HG03460 (cell line): ENCODE results near the gene EGLN1.
"Not testable (repeated sequence)": the region's sequence is repeated elsewhere in the genome, so short reads cannot be mapped to it uniquely, and the experiment has no call there.

Experiments used
- ATAC-seq: cut with Tn5 transposase; IDR thresholded peaks from one replicate; pipeline ENCODE4 v1.9.1; 2021; ENCODE audit not compliant: unreplicated experiment

Gene EGLN1

GRCh38 chr1:231421971-231422797, at the start of gene EGLN1:
EGLN1 (minus strand) TSS chr1:231422287; CDS start chr1:231421888, 399 bp downstream.
- ATAC-seq, result peak; percentile 77

DNA sequence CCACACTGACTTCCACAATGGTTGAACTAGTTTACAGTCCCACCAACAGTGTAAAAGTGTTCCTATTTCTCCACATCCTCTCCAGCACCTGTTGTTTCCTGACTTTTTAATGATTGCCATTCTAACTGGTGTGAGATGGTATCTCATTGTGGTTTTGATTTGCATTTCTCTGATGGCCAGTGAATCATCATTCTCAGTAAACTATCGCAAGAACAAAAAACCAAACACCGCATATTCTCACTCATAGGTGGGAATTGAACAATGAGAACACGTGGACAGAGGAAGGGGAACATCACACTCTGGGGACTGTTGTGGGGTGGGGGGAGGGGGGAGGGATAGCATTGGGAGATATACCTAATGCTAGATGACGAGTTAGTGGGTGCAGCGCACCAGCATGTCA, 49.4 kb upstream of the EGLN1 start:
- ATAC-seq, result not testable (repeated sequence)

- ATAC-seq, result not testable (repeated sequence)
Observed at GRCh38 chr1:231471027-231471426, 48.9 kb upstream of the EGLN1 start.

- no peak for ATAC-seq
Observed at GRCh38 chr1:231467986-231468385, 45.9 kb upstream of the EGLN1 start.

DNA sequence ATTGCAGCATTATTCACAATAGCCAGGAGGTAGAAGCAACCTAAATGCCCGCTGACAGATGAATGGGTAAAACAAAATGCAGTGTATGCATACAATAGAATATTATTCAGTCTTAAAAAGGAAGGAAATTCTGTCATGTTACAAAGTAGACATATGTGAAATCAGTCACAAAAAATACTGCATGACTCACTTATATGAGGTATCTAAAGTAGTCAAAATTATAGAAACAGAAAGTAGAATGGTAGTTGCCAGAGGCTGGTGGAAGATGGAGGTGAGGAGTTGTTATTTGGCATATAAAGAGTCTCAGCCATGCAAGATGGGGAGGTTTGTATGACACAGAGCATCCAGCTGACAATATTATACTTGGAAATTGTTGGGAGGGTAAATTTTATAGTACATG, 43.0 kb upstream of the EGLN1 start:
- ATAC-seq, result no peak

DNA sequence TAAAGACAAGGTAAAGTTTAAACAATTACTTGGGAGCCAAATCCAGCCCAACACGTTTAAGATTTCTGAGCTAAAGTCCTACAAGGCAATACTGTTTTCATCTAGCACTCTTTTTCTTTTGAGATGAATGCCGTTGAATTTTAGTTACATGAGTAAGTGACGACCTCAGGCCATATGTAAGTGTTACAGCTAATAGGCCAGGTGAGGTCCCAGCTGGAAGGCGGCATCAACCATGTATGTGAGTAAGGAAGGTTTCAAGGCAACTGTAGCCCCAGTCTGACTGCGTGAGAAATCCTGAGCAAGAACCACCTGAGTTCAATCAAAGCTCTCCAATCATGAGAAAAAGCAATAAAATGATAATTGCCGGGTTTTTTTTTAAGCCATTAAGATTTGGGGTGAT, 41.5 kb upstream of the EGLN1 start:
- no peak for ATAC-seq

- peak; percentile 97 for ATAC-seq
Observed at GRCh38 chr1:231460614-231461013, 38.5 kb upstream of the EGLN1 start.

DNA sequence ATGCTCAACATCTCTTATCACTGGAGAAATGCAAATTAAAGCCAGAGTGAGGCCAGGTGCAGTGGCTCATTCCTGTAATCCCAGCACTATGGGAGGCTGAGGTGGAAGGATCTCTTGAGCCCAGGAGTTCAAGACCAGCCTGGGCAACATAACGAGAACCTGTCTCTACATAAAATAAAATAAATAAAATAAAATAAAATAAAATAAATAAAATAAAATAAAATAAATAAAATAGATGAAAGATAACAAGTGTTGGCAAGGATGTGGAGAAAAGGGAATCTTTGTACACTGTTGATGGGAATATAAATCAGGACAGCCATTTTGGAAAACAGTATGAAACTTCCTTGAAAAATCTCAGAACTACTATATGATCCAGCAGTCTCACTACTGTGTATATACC, 37.4 kb upstream of the EGLN1 start:
- ATAC-seq, result not testable (repeated sequence)

GRCh38 chr1:231457956-231458355, 35.9 kb upstream of the EGLN1 start:
- not testable (repeated sequence) for ATAC-seq

- not testable (repeated sequence) for ATAC-seq
Observed at GRCh38 chr1:231454133-231454532, 32.0 kb upstream of the EGLN1 start.

GRCh38 chr1:231446138-231446537, 24.1 kb upstream of the EGLN1 start:
- ATAC-seq, result no peak

GRCh38 chr1:231444059-231444458, 22.0 kb upstream of the EGLN1 start:
- no peak for ATAC-seq

- no peak for ATAC-seq
Observed at GRCh38 chr1:231443363-231443762, 21.3 kb upstream of the EGLN1 start.

DNA sequence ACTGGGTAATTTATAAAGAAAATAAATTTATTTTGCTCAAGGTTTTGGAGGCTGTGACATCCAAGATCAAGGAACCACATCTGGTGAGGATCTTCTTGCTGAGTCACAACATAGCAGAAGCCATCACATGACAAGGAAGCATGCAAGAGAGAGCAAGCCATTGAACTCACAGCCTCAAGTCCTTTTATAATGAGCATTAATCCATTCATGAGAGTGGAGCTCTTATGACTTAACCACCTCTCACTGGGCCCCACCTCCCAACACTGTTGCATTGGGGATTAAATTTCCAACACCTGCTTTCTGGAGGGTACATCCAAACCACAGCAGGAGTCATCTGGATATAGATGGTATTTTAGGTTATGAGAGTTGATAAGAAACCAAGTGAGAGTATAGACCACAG, 20.6 kb upstream of the EGLN1 start:
- no peak for ATAC-seq

DNA sequence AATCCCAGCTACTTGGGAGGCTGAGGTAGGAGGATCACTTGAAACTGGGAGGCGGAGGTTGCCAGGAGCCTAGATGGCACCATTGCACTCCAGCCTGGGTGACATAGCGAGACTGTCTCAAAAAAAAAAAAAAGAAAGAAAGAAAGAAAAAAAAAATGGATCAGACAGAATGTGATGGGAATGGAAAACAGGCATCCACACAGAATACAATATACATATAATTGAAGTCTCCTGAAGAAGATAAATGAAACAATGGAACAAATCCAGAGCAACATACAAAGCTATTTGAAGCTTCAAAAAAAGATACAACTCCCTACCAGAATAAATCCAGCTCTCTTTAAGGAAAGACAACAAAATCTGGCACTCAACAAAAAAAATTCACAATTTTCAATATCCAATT, 10.9 kb upstream of the EGLN1 start:
- ATAC-seq, result no peak

DNA sequence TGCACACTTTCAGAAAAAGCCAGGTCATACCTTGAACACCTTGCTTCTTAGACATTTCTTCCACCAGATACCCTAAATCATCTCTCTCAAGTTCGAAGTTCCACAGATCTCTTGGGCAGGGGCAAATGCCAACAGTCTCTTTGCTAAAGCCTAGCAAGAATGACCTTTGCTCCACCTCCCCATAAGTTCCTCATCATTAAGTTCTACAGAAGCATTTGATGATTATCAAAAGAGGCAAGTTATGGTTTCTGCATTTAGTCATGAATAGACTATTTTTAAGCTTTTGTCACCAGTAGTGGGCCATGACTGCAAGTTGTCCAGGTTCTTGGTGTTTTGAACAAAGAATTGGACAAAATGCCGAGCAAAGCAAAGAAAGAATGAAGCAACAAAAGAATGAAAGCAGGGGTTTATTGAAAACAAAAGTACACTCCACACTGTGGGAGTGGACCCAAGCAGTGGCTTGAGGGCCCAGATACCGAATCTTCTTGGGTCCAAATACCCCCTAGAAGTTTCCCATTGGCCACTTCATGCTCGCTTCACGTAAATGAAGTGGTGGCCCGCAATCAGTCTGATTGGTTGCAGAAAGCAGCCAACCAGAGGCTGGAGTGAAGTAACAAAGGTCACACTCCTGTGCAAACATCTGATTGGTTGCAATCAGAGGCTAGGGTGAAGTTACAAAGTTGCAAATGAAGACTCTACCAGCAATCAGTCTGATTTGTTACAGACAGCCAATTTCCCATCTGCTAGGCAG, 9.8 kb upstream of the EGLN1 start:
- no peak for ATAC-seq

GRCh38 chr1:231430678-231431352, 8.7 kb upstream of the EGLN1 start:
- ATAC-seq, result not testable (repeated sequence)

DNA sequence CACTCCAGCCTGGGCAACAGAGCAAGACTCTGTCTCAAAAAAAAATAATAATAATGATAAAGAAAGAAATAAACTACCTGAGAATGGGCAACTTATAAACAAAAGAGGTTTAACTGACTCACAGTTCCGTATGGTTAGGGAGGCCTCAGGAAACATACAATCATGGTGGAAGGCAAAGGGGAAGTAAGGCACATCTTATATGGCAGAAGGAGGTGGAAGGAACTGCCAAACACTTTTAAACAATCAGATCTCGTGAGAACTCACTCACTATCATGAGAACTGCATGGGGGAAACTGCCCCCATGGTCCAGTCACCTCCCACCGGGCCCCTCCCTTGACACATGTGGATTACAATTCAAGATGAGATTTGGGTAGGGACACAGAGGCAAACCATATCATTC, 6.3 kb upstream of the EGLN1 start:
- ATAC-seq, result no peak

DNA sequence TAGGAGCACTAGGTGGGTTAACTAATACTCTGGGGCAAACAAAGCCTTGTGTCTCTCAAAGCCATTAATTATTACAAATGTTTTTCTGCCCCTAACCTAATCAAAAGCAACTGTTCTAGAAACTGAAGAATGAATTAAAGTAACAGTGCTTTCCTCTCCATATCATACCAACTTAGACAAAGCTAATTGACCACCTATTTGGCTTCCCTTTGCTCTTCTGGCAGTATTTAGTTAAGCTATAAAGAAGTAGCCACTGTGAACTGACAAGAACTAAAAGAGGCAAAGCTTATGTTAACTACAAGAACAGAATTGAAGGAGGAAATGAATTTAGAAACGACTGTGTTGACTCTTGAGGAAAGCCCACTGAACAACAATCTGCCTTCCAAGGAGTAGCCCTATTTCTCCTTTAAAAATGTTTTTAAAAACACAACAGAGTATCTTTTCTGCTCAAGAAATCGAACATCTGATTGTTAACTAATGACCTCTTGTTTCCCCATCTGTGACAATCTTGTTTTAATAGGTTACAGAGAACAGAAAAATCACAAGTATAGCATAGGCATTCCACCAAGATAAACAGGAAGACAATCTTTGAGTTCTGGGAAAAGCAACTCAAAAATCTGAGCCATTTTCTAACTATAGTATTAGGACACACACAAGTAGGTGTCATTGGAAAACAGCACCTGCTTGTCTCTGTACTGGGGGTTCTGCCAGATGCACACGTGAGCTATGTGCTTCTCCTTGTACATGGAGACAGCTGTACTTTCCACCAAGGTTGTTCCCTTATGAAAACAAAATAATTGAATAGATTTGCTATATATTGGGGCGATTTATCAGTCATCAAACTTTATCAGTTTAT, 3.1 kb upstream of the EGLN1 start:
- ATAC-seq, result no peak

DNA sequence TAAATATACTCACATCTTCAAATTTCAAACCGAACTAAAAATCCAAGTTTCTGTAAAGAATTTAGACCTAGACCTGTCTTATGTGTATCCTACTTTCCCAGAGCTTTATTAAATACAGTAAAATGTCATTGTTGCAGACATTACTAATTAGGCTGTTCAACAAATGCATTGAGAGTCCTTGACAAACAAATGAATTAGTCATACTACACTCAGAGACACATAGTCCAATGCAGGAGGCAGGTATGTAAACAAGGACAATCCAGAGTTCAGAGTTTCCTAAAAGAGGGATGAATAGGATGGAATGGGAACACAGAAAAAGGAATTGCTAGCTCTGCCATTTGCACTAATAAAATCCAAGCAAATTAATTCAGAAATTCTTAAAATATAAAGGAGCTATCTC, 1.6 kb upstream of the EGLN1 start:
- ATAC-seq, result no peak
